T-helper 17 cell (primary cell): ENCODE measurements around the gene ZNF442. TPM values are rescaled to one million over a fixed set of nuclear protein-coding genes. Genes with fewer than 3 reads are reported as not detected.

Source experiments
- total RNA-seq, 4 donors: library from RNA in 2 of 4; stranded (reverse) in 2 of 4; gene quantifications; one replicate each; pipeline ENCODE4 v1.2.3 and lab custom pipeline; 2022 to 2026

Gene ZNF442
- total RNA-seq, 2 donors from 2014 or later, result 0.29 to 0.97 TPM

Other genes with a start within 250 kb of the ZNF442 start
- gene ZNF20, start 225.3 kb downstream of the ZNF442 start, total RNA-seq, result 1 to 10 TPM; 1.3 to 1.6 TPM
- 1 to 10 TPM in 1 of 2 donors, under 1 TPM in 1; 0.75 to 1.4 TPM for gene ZNF625, start 208.9 kb downstream of the ZNF442 start, total RNA-seq
- gene ZNF136, start 202.6 kb downstream of the ZNF442 start, total RNA-seq, result 10 to 100 TPM; 26.9 to 32.0 TPM
- 10 to 100 TPM; 20.7 to 35.5 TPM for gene ZNF44, start 70.8 kb downstream of the ZNF442 start, total RNA-seq
- gene ZNF563, start 32.0 kb downstream of the ZNF442 start, total RNA-seq, result 1 to 10 TPM; 1.1 to 2.3 TPM
- gene ZNF799, start 35.6 kb upstream of the ZNF442 start, total RNA-seq, result 1 to 10 TPM; 1.5 to 1.7 TPM
- 1 to 10 TPM; 2.3 to 2.6 TPM for gene ZNF443, start 75.3 kb upstream of the ZNF442 start, total RNA-seq
- 1 to 10 TPM; 1.5 to 1.6 TPM for gene ZNF709, start 119.1 kb upstream of the ZNF442 start, total RNA-seq
- gene ZNF564, start 185.8 kb upstream of the ZNF442 start, total RNA-seq, result 10 to 100 TPM; 12.0 to 14.5 TPM
- gene ZNF490, start 245.1 kb upstream of the ZNF442 start, total RNA-seq, result 1 to 10 TPM; 6.8 to 7.0 TPM
- 10 to 100 TPM; 46.2 to 47.0 TPM for gene ZNF791, start 245.2 kb upstream of the ZNF442 start, total RNA-seq